GM19238 (cell line): ENCODE measurements around the gene KLF1.
"Not testable (repeated sequence)": the region's sequence is repeated elsewhere in the genome, so short reads cannot be mapped to it uniquely, and the experiment has no call there.

ENCODE experiments used
- DNase-seq: peaks from one replicate; pipeline ENCODE4 v3.0.0; 2011; ENCODE audit warnings: low spot score; ENCODE audit not compliant: insufficient read length

Gene KLF1

DNA sequence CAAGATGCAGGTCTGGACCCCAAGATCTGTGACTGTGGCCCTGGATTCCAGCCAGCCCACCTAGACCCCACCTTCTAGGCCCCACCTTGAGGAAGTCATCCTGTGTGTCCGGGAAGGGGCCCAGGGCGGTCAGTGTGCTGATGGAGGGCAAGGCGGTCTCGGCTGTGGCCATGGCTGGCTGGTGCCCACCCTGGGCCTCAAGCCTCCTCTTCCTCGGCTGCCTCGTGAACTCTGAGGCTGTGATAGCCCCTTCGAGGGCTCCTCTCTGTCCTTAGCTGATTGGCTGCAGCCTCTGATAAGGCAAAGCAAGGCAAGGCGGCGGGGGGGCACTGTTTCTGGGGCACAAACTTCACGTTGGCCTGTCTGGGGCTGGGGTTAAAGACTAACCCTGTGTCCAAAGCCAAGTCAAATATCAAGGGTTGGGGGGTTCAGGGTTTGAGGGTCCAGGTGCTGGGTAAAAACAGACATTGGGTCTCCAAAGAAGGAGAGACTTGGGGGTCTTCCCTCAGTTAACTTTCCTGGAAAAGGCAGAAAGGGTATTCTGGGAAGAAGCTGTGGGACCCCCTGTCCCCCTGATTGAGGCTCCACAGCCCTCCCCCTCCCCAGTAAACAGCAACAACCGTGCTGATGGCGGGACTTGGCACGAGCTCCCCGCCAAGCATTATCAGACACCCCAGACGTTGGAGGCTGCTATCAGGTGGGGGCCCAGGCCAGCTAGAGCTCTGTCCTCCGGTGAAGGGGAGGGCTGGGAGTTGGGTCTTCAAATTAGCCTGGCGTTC is at the start of gene KLF1:
Gene KLF1, minus strand, starts transcription at position 233 of the 779 bp plus-strand sequence. Its CDS starts 61 bp downstream, at position 172.
- no peak for DNase-seq

DNA sequence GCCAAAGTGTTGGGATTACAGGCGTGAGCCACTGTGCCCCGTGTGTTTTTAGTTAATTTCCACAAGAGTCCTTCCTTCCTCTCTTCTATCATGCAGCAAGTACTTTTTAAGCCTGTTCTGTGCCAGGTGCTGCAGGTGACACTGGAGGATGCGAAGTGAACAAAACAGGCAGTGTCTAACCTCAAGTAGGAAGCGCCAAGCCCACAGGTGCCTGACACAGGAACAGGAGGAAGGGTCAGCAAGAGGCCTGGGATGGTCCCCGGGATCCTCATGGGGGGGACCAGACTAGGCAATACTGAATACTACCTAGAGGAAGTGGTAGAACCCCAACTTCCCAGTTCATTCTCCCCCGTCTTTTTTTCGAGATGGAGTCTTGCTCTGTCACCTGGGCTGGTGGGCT is 49.6 kb upstream of the KLF1 start:
- no peak for DNase-seq

DNA sequence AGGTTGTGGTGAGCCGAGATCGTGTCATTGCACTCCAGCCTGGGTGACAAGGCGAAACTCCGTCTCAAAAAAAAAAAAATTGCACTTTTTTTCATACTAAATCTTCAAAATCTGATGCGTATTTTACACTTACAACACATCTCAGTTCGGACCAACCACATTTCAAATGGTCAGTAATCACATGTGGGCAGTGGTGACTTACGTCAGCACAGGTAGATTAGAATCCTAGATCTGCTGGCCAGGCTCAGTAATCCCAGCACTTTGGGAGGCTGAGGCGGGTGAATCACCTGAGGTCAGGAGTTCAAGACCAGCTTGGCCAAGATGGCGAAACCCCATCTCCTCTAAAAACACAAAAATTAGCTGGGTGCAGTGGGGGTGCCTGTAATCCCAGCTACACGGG is 48.1 kb upstream of the KLF1 start:
- no peak for DNase-seq

DNA sequence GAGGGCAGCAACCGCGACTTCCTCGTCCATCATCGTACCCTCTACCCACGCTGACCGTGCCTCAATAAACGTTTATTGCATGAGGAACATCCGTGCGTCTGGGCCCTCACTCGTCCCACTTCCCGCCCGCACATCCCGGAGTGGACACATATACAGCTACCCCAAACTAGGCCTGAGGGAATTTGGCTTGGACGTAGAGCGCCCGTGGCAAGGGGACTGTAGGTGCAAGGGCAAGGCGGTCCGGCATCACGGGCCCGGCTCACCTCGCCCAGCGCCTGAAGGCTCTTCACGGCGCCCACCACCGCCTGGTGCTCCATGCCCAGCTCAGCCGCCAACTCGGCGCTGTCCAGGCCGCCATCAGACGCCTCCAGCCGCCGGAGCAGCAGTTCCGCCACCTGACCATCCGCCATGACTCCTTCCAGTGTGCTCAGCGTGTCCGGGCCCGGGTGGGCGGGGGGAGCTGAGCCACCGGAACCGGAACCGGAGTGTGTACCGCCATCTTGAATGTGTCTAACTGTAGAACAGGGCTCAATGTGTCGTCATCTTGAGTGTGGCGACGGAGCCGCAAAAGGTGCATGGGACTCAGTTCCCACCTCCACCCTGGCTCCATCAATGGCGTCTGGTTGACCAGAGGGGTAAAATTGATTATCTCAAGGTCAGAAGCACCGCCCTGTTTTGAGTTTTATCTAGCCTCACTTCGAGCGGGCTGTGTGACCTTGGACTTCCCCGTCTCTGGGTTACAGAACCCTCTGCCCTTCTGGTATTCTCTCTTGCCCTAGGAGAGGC is 46.5 kb upstream of the KLF1 start, which contains the start of gene FARSA:
Gene FARSA, minus strand, starts transcription at position 425 of the 786 bp plus-strand sequence. Its CDS starts 15 bp downstream, at position 410.
- peak; percentile 87 for DNase-seq

DNA sequence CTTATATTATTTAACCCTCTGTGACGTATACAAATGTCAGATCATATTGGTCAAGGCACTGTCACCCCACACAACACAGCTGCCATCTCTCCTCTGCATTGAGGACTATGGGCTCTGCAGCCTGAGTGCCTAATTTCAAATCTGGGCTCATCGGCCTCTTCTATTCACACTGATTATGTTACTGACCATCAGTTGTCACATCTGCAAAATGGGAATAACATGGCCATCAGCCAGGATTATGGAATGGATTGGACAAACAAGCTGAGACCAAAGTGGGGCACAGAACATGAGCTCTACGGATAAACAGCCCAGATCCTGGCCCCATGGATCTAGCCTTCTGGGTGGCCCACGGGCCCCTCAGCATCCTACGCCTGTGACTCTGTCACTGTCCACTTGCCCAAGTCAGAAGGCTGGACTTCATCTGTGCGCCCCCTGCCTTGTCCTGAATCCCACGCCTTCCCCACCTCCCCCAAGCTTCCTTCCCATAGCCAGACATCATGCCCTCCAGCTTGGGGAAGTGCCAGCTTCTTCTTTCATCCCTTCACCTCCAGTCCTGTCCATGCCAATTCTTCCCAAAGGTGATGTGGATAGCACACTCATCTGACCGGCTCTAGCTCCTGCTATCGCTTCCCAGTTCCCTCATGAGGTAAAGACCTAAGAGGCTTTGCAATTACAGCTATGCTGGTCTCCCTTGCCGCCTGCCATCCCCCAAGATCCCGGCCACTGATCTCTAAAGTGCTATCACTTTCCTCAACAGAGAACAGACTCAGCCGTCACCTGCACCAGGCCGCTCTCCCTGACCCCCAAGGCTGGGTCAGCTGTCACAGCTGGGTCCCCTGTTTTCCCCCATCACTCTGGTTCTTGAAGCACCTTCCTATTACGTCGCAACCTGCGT is 45.6 kb upstream of the KLF1 start:
- no peak for DNase-seq

- no peak for DNase-seq
These were observed 43.1 kb upstream of the KLF1 start for GRCh38 chr19:12930002-12930645.

- no peak for DNase-seq
These were observed 37.8 kb upstream of the KLF1 start for GRCh38 chr19:12924621-12925310.

DNA sequence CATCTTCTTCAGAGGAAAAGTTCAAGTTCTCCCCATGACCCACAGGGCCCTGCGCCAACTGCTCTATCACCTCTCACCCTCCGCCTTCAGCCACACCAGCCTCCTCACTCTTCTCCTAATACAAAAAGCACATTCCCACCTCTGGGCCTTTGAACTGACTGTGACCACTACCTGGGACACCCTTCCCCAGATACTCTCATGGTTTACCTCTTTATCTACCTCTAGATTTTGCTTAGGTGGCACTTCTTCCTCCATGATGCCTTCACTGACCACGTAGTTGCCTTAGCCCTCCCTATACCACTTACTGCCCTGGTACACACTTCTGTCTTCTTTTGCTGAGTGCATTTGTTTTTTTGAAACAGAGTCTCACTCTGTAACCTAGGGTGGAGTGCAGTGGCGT is 36.0 kb upstream of the KLF1 start:
- no peak for DNase-seq

DNA sequence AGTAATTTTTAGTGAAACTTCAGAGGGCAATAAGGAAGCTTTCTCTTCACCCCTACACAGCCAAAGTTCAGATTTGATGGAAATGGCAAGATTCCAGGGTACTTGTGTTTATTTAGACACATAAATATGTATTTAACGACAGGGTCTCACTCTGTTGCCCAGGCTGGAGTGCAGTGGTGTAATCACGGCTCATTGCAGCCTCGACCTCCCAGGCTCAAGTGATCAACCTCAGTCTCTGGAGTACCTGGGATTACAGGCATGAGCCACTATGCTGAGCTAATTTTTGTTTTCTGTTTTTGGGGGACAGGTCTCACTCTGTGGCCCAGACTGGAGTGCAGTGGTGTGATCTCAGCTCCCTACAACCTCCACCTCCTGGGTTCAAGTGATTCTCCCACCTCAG is 34.0 kb upstream of the KLF1 start:
- no peak for DNase-seq

DNA sequence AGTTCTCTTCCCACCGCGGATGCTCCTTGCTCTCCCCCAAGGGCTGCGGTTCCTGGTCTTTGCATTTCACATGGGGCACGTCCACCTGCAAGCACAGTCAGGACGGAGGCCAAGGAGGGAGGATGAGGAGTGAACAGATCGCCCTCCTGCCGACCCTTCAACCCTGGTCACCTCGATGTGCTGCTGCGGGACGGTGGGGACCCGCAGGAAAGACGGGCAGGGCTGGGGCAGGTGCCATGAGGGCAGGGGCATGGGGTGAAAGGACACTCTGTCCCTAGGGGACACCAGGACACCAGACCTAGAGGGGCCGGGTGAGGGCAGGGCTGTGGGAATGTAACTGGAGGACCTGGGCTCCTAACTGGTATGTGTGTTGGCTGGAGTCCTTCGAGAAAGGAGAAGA is 31.3 kb upstream of the KLF1 start:
- no peak for DNase-seq

DNA sequence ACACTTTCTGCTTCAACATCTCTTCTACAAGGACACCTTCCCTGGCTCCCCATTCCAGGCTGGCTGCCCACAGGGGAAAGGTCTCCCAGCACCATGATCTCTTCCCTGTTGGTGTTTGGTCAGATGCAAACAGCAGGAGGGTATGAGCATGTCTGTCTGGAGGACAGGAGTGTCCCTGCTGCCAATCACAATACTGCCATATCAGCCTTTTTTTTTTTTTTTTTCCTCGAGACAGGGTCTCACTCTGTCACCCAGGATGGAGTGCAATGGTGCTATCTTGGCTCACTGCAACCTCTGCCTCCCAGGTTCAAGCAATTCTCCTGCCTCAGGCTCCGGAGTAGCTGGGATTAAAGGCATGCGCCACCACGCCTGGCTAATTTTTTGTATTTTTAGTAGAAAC is 28.9 kb upstream of the KLF1 start:
- DNase-seq = not testable (repeated sequence)

DNA sequence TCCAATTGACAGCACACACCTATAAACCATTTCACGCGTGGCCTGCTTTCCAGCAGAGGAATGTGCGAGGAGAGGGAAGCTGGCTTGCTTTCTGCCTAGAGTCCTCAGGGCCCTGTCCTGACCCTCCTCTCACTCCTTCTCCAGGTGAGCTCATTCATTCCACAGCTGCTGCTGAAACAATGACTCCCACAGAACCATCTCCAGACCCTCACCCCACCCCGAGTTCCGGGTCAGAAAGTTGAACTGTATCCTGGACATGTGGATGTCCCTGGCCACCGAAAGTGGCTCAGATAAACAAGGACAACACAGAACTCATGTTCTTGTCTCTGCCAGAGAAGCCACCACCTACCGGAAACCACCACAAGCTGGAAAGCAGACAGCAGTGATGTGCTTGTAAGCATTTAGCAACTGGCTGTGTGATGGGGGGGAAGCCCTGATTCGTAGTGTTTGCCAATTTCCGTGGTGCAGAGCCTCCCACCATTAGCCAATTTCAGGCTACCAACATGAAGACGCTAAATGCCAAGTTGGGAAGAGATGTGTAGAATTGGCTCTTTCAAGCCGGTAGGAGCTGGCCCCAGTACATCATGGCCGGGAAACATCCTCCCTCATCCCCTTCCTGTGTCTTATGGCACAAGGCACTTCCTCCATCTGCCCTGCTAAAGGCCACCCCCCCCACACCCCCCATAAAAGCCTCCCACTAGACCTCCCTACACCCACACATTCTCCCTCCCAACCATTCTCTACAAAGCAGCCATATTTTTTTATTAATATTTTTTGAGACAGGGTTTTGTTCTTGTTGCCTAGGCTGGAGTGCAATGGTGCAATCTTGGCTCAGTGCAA is 27.1 kb upstream of the KLF1 start:
- no peak for DNase-seq

- no peak for DNase-seq
These were observed 26.1 kb upstream of the KLF1 start for GRCh38 chr19:12913011-12913561.

- no peak for DNase-seq
These were observed 25.6 kb upstream of the KLF1 start for GRCh38 chr19:12912571-12912970.

DNA sequence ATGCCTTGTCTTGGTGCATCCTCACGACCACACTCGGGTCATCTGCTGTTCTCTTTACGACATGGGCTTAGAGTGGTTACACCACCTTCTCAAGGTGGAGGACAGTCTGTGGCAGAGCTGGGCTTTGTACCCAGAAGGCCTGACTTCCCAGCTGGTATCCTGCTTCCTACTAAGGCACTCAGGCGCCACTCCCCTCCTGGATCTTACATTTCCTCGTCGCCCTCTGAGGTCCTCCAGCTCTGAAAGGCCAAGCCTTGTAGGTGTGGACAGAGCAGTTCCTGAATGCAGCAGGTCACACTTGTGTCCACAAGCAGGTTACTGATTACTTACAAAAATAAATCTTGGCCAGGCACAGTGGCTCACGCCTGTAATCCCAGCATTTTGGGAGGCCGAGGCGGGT is 20.2 kb upstream of the KLF1 start:
- DNase-seq = no peak

DNA sequence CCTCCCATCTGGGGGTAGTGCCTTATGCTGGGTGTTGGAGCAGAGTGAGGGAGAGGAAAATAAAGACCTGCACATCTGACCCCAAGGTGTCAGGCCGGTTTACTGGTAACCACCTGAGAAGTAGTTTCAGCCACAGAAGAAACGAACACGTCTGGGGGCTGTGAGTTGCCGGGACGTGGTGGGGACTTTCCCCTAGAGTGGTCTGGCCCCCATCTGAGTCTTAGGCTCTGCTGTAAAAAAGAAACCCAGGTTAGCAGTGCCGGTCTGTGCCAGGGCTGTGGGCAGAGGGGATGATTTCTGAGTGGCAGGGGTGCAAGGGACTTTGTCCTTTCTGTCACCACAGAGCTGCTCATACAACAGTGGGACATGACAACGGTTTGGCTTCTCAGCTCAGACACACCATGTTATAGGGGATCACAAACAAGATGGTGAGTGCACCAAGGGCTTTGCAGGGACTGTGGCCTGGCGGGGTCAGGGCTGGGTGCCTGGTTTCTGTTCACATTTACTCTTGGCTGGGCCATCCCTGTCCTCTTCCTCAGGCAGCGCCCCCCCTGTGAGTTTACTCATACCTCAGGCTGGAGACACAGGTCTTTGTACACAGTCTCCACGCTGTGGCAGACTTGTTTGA is 13.0 kb upstream of the KLF1 start:
- peak; percentile 67 for DNase-seq

GRCh38 chr19:12896460-12896859 is 9.5 kb upstream of the KLF1 start:
- no peak for DNase-seq

DNA sequence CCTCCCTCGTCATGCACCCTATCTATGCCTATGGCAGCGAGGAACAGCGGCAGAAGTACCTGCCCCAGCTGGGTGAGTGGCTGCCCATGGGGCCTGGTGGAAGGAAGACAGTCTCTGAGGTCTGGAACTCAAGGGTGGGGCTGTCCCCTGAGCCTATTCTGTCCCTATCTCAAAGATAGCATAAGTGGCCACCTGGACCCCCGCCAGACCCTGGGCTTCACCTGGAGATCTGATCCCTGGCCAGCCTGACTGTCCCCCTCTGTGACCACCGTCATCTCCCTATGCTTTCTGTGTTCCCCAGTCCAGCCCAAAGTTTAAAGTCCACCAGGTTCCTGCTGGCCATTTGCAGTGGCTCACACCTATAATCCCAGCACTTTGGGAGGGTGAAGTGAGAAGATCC is 6.6 kb upstream of the KLF1 start:
- DNase-seq = no peak

DNA sequence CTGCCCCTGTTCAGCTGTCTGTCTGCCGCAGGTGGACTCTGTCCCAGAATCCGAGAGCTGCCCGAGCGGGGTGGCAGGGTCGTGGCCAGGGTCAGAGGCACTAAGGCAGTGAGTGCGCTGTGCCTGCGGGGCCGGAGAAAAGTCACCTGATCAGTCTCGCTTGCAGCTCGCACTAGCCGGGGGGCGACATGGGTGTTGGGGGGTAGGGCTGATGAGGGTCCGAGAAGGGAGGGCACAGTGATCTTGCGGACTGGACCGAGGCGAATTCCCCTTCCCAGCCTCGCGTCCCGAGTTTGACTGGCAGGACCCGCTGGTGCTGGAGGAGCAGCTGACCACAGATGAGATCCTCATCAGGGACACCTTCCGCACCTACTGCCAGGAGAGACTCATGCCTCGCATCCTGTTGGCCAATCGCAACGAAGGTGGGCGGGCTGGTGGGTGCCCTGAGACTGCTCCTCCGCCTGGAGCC is 4.6 kb upstream of the KLF1 start:
- DNase-seq = no peak
